ENCODE measurements around the gene RAB11FIP3. TPM values are rescaled to one million over a fixed set of nuclear protein-coding genes. Genes with fewer than 3 reads are reported as not detected.

The RAB11FIP3 gene
- polyA plus RNA-seq, 4 donors: 72.7 to 100 (median 91.3) TPM

DNA sequence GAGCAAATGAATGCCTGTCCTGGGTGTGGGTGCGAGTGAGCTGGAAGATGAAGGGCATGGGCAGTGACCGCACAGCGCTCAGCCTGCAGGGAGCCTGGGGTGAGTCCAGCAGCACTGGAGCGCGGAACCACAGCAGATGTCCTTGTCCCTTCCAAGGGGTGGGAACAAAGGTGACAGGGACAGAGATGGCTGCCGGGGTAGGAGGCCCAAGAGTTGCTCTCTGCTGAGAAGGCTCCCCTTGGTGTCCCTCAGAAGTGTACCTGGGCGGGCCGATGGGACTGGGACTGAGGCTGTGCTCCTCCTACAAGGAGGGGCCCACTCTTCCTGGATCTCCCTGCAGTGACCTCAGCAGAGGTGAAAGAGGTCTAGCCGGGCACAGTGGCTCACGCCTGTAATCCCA lies 36.1 kb upstream of the RAB11FIP3 start:
- DNase-seq (ENCODE audit: low read depth in 4 of 4, low spot score in 3 of 4): no peak

DNA sequence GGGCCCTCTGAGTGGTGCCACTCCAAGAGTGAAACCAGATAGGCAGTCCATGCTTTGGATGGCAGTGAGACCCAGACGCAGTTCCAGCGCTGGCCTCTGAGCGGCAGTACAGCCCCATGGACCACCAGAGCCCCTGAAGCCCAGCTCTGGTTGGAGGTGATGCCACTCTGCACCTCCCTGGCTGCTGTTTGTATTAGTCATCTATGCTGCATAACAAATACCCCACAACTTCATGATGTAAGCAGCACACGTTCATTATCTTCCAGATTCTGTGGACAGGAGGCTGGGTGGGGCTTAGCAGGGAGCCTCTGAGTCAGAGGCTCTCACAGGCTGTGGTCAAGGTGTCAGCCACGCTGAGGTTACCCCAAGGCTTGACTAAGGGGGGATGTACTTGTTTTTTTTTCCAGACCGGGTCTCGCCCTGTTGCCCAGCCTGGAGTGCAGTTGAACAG lies 33.5 kb upstream of the RAB11FIP3 start:
- DNase-seq (ENCODE audit: low read depth in 4 of 4, low spot score in 3 of 4): no peak

DNA sequence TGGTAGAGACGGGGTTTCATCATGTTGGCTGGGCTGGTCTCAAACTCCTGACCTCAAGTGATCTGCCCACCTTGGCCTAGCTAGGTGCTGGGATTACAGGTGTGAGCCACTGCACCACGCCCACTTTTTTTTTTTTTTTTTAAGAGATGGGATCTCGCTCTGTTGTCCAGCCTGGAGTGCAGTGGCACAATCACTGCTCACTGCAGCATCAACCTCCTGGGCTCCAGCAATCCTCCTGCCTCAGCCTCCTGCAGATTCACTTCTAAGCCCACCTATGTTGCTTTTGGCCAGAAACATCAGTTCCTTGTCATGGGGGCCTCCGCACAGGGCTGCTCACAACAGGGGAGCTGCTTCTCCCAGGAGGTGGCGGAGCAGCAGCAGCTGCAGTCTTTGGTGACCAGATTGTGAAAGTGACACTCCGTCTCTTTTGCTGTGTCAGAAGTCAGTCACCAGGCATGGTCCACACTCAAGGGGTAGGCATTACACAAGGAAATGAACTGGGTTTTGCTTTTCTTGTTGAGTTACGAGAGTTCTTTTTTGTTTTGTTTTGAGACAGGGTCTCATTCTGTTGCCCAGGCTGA lies 32.9 kb upstream of the RAB11FIP3 start:
- DNase-seq (ENCODE audit: low read depth in 4 of 4, low spot score in 3 of 4): no peak

DNA sequence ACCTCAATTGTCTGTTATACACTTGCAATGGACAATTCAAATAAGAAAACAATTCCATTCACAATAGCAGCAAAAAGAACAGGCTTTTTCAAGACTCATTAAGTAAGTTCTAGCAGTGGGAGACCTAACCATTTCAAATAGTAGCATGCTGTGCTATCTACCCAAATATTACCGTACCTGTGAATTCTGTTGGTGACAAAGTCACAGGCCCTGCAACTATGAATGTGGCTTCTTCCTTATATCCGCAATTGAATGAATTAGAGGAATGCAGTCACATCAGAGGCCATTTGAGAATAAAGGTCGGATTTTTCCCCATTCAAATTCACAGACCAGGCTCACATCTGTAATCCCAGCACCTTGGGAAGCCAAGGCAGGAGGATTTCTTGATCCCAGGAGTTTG lies 29.2 kb upstream of the RAB11FIP3 start:
- no peak for DNase-seq (ENCODE audit: low read depth in 4 of 4, low spot score in 3 of 4)

DNA sequence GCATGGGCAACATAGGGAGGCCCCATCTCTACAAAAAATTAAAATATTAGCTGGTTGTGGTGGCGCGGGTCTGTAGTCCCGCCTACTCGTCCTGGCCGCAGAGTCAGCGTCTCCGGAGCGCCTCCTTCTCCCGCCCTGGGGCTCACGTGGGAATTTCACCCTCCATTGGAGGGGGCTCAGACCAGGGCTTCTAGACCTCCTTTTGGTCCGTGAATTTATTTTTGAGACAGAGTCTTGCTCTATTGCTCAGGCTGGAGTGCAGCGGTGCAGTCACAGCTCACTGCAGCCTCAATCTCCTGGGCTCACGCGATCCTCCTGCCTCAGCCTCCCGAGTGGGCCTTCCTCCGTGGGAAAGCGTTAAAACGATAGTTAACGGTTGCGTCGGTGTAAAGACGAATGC lies 28.8 kb upstream of the RAB11FIP3 start:
- DNase-seq (ENCODE audit: low read depth in 4 of 4, low spot score in 3 of 4): no peak

DNA sequence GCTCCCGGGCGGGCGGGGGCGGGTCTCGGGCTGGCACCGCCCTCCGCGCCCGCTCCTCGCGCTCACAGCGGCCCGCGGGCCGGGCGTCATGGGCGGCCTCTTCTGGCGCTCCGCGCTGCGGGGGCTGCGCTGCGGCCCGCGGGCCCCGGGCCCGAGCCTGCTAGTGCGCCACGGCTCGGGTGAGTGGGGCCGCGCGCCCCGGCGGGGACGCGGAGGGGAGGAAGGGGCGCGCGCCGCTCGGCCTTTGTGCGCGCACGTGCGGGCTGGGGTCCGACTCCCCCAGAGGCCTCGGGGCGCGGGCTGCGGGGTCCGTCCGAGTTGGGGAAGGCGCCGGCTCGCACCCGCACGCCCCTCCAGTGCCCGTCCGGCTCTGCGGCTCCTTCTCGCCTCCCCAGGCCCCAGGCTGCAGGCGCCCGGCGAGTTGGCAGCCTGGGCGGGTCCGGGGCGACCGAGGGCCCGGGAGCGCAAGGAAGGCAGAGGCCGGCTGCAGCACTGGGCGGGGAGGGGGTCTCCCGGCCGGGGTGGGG lies 28.3 kb upstream of the RAB11FIP3 start, which contains the start of gene NME4:
Gene NME4 (plus strand): TSS at position 65 of the 527 bp plus-strand sequence. CDS start 24 bp downstream, at position 89.
- no peak for DNase-seq (ENCODE audit: low read depth in 4 of 4, low spot score in 3 of 4)

DNA sequence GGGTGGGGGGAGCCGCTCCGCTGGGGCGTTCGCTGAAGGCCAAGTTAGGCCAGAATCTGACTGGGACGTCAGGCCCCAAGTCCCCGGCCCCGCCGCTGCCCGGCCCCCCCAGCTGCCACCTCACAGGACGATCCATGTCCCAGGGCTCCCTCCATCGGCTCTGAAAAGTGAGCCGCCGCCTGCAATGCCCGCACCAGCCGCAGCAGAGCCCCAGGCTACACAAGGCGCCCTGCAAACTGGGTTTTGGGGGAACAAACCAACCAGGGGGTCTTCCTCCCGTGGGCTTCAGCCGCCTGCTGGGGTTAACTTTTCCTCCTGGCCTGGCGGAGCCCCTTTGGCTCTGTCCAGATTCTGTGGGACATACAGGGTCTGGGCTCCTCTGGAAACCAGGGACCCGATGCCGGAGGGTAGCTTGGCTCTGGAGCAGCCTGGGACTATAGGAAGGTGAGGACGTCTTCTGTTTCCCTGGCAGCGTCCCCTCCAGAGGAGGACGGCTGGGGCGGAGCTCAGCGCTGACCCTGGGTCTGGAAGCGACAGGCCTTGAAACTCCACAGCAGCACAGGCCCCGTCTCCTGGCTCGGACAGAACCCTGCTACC lies 27.6 kb upstream of the RAB11FIP3 start:
- no peak for DNase-seq (ENCODE audit: low read depth in 4 of 4, low spot score in 3 of 4)

DNA sequence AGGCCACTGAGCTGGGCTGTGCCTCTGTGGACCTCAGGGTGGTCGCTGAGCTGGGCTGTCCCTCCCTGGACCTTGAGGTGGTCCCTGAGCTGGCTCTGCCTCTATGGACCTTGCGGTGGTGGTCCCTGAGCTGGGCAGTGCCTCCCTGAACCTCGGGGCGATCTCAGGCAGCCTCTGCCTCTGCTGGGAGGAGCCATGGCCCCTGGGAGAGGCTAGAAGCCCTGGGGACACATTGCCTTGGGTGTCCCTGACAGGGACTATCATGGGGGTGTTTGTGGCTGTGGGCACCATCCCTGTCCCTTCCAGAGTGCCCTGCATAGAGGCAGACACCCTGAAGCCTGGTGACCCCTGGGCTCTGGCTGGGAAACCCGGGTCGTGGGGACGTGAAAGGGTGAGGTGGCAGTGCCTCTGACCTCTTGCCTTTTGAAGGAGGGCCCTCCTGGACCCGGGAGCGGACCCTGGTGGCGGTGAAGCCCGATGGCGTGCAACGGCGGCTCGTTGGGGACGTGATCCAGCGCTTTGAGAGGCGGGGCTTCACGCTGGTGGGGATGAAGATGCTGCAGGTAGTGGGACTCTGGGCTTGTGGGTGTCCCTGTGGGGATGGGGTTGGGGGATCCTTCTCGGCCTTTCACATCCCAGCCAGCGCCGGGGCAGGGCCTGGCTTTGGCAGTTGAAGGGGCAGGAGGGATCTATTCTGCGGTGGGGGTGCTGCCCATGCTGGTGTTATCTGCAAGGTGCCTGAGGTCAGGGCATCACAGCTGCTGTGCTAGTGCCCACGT lies 26.7 kb upstream of the RAB11FIP3 start:
- no peak for DNase-seq (ENCODE audit: low read depth in 4 of 4, low spot score in 3 of 4)

DNA sequence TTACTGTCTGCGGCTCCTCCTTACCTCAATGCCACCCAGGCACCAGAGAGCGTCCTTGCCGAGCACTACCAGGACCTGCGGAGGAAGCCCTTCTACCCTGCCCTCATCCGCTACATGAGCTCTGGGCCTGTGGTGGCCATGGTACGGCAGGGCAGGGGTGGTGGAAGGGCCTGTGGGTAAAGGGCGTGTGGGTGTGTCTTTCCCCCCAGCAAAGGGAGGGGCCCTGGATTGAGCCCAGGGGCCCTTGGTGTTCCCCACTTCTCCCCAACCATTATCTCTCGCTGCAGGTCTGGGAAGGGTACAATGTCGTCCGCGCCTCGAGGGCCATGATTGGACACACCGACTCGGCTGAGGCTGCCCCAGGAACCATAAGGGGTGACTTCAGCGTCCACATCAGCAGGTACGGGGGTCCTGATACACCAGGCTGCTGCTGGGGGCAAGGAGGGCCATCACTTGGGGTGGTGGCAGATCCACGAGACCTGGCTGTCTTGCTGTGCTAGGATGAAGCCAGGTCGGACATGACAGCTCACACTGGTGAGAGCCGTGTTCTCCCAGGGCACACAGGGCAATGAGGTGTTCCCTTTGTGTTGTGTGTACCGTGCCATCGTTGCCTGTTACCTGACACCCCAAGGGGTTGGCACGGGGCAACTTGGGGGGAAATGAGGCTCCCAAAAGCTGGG lies 26.0 kb upstream of the RAB11FIP3 start:
- no peak for DNase-seq (ENCODE audit: low read depth in 4 of 4, low spot score in 3 of 4)

DNA sequence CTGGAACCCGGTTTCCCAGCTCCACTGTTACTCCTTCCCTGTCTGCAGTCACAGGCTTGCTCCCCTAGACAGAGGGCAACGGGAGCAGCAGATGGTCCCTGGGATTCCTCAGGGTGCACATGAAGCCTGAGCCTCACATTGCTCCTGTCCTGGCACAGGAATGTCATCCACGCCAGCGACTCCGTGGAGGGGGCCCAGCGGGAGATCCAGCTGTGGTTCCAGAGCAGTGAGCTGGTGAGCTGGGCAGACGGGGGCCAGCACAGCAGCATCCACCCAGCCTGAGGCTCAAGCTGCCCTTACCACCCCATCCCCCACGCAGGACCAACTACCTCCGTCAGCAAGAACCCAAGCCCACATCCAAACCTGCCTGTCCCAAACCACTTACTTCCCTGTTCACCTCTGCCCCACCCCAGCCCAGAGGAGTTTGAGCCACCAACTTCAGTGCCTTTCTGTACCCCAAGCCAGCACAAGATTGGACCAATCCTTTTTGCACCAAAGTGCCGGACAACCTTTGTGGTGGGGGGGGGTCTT lies 25.3 kb upstream of the RAB11FIP3 start:
- DNase-seq (ENCODE audit: low read depth in 4 of 4, low spot score in 3 of 4): no peak

DNA sequence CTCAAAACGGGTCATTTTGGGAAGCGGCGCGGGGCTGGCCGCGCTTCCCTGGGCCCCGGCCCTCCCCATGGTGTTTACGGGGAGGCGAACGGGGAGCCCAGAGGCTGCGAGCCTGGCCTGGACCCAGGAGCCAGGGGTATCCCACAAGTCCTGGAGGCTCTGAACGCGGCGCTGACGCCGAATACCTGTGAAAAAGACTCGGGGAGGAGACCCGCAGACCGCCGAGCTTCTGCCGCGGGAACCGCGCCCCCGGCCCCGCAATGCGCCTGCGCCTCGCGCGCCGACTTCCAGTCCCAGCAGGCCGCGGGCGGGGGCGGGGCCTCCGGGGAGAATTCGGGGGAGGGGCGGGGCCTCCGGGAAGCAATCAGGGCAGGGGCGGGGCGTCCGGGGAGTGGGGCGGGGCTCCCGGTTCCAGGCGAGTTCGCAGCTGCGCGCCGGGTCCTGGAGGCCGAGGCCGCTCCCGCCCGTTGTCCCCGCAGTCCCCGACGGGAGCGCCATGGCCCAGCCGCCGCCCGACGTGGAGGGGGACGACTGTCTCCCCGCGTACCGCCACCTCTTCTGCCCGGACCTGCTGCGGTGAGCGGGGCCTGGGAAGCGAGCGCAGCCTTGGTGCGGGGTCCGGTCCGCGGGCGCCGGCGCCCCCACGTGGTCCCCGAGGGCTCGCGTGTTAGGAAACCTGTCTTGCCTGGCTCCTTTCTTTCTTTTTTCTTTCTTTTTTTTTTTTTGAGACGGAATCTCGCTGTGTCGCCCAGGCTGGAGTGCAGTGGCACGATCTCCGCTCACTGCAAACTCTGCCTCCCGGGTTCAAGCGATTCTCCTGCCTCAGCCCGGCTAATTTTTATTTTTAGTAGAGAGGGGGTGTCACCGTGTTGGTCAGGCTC lies 23.7 kb upstream of the RAB11FIP3 start, which contains the start of gene DECR2:
Gene DECR2 (plus strand): TSS at position 418 of the 881 bp plus-strand sequence. CDS start 79 bp downstream, at position 497.
- DNase-seq (ENCODE audit: low read depth in 4 of 4, low spot score in 3 of 4): peak; percentile 85 to 90 (median 88)

DNA sequence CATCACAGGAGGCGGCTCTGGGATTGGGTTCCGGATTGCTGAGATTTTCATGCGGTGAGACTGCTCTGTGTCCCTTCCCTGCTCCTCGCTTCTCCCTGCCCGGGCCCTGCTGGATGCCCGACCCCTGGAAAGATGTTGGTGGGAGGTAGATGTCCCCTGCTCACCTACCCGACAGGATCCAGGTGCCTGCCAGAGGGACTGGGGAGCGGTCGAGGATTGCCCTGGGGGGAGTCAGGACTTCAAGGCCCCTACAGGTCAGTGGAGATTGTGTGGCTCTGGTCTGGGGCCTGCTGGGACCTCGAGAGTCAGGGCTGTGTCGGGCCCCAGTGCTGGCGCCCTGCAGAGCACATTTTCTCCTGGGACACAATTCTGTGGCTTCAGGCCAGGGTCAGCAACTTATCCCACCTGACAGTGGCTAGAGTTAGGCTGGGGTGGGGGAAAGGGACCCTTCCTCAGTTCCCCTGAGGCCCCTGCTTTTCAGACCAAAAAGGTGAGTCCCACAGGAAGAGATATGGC lies 20.4 kb upstream of the RAB11FIP3 start:
- DNase-seq (ENCODE audit: low read depth in 4 of 4, low spot score in 3 of 4): no peak

DNA sequence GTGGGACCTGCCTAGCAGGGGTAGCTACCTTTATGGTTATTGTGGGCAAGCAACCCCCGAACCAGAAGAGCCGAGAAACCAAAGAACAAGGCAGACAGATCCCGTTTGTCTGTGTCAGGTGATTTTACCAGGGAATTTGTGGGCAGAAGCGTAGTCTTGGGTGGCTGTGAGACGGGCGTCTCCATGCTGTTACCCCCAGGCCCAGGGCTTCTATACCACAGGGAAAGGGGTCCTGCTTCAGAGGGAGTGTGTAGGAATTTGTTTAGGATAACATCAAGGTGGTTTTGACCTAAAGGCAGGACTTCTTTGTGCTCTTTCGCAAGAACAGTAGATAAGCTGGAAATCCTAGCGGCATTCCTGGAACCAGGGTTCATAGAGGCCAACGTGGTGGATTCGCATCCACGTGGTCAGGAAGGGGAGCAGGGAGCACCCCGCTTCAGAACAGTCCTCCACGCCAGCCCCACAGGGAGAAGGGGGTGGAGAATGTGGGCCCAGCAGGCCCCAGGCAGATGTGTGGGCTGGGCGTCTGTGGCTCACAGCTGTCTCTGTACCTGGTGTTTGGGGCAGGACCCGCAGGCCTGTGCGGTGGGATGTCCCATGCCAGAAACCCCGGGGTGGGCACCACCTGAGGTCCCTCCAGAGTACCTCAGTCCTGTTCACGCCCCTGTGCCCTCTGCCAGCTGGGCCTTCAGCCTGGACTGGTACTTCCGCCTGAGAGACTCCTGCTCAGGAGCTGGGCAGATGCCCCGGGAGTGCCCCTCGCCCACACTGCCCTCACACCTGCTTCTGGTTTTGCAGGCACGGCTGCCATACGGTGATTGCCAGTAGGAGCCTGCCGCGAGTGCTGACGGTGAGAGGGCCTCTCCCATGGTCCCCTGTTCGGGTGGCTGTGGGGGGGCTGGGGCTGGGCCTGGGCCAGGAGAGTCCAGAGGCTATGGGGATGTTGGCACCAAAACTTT lies 19.6 kb upstream of the RAB11FIP3 start:
- no peak for DNase-seq (ENCODE audit: low read depth in 4 of 4, low spot score in 3 of 4)

DNA sequence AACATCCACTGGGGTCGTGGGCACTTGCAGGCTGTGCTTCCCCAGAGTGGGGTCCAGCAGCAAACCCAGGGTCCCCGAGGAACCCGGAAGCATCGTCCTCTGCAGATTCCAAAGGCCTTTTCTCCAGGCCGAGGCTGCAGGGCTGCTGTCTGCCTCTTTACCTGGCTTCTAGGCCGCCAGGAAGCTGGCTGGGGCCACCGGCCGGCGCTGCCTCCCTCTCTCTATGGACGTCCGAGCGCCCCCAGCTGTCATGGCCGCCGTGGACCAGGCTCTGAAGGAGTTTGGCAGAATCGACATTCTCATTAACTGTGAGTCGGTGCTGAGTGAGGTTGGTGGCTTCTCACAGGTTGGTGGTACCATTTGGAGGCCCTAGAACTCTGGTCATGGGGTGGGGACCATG lies 18.2 kb upstream of the RAB11FIP3 start:
- no peak for DNase-seq (ENCODE audit: low read depth in 4 of 4, low spot score in 3 of 4)

DNA sequence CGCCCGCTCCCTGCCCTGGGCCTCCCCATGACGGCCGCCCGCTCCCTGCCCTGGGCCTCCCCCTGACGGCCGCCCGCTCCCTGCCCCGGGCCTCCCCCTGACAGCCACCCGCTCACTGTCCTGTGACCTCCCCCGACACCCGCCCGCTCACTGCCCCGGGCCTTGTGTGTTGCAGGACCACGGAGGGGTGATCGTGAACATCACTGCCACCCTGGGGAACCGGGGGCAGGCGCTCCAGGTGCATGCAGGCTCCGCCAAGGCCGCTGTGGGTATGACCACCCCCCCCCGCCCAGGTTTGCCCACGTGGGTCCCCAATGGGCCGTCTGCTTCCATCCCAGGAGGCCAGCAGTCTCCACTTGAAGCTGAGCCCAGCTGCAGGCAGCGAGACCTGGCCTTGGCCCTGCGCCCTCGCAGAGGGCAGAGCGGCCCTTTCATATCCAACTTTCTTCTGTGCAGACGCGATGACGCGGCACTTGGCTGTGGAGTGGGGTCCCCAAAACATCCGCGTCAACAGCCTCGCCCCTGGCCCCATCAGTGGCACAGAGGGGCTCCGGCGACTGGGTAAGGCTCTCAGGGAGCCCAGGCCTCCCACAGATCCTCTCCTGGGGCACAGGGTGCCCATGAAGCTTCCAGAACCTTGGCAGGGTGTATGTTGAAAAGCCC lies 14.8 kb upstream of the RAB11FIP3 start:
- no peak for DNase-seq (ENCODE audit: low read depth in 4 of 4, low spot score in 3 of 4)

DNA sequence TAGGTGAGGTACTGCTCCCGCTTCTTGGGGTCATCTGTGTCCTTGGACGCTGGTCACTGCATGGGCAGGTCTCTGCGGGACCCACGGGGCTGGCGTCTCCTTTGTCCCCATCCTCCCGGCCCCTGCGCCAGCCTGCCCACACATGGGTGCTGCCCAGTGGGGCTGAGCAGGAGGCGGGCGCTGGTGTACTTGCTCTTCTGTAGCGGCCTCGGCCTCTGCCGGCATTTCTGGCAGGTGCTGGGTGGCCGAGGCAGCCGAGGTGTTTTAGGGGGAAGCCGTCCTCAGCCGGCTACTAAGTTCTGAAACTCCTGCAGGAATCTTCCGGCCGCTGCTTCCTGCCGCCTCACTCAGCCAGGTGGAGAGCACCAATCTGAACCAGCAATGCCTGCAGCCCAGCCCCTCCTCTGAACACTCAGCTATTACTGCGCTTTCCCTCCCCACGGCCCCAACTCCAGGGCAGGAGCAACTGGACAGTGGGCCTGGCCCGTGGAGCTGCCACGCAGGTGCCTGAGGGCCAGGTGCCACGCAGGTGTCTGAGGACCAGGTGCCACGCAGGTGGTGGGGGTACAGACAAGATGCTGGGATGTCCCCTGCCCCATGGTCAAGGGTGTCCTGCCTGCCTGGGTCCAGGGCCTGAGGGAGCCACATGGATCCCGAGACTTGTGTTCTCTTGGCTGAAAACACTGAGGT lies 13.7 kb upstream of the RAB11FIP3 start:
- no peak for DNase-seq (ENCODE audit: low read depth in 4 of 4, low spot score in 3 of 4)

Measured in right renal pelvis (tissue), 4 donors.